H1 (cell line): Measurements from ENCODE around the gene ANGPTL2. TPM values are rescaled to one million over a fixed set of nuclear protein-coding genes. Genes with fewer than 3 reads are reported as not detected.

Source experiments
- CTCF ChIA-PET: fragments of 300-600 bp; sonication (Branson Sonifier 250); formaldehyde crosslinking; loops from one replicate; lab custom pipeline; 2021; ENCODE audit not compliant: partially characterized antibody; lab: Charles Lee
- POLR2A ChIA-PET: fragments of 300-600 bp; sonication (Branson Sonifier 250); formaldehyde crosslinking; loops from one replicate; lab custom pipeline; 2021; ENCODE audit warnings: inconsistent platforms; ENCODE audit not compliant: partially characterized antibody; lab: Charles Lee
- DNase-seq, 2 experiments: peaks; one replicate each; pipeline versions ENCODE4 v3.0.0 to v3.0.0-alpha.2; 2010 to 2022; ENCODE audit warnings: low spot score in 2 of 2, low read depth in 1 of 2, mixed read lengths in 1 of 2
- FAIRE-seq: peaks from 2 replicates; lab custom pipeline; 2011; peaks lifted over from hg19 to GRCh38; lab: Jason Lieb, UNC
- H2AFZ ChIP-seq: 2 replicates; pipeline ENCODE4 v1.8.1; 2012; ENCODE audit warnings: low read length, inconsistent platforms
- H2AK5ac ChIP-seq: 2 replicates; pipeline ENCODE4 v1.6.1; 2013; ENCODE audit warnings: low read depth, low read length
- H2BK120ac ChIP-seq: replicated peaks from 2 replicates; pipeline ENCODE3; 2013; ENCODE audit warnings: low read depth, low read length, inconsistent platforms
- H2BK12ac ChIP-seq: 2 replicates; pipeline ENCODE4 v1.6.1; 2013; ENCODE audit warnings: low read depth, low read length
- H2BK15ac ChIP-seq: 2 replicates; pipeline ENCODE4 v1.6.1; 2013; ENCODE audit warnings: low read length
- H2BK20ac ChIP-seq: 2 replicates; pipeline ENCODE4 v1.6.1; 2013; ENCODE audit warnings: low read length
- H2BK5ac ChIP-seq: 2 replicates; pipeline ENCODE4 v1.6.1; 2013; ENCODE audit warnings: low read depth, low read length
- H3K14ac ChIP-seq: 2 replicates; pipeline ENCODE4 v1.6.1; 2013; ENCODE audit warnings: inconsistent platforms; ENCODE audit not compliant: insufficient read length
- H3K18ac ChIP-seq: 2 replicates; pipeline ENCODE4 v1.6.1; 2013; ENCODE audit warnings: low read length; ENCODE audit errors: extremely low read depth
- H3K23ac ChIP-seq: 2 replicates; pipeline ENCODE4 v1.6.1; 2013; ENCODE audit warnings: inconsistent platforms; ENCODE audit not compliant: insufficient read length
- H3K23me2 ChIP-seq: 2 replicates; pipeline ENCODE4 v1.6.1; 2013; ENCODE audit warnings: low read depth, low read length
- H3K27ac ChIP-seq: 2 replicates; pipeline ENCODE4 v1.6.1; 2011; ENCODE audit warnings: low read depth, low read length, inconsistent platforms
- H3K27me3 ChIP-seq, 4 experiments: replicated peaks in 1 of 4; 1 replicate in 1 of 4; 2 replicates in 3 of 4; pipeline versions ENCODE4 v1.6.1 to v1.8.1; 2011 to 2013; ENCODE audit warnings: low read length in 3 of 4, mild to moderate bottlenecking in 3 of 4, inconsistent platforms in 2 of 4, mixed read lengths in 2 of 4, moderate library complexity in 1 of 4; ENCODE audit not compliant: control insufficient read depth in 3 of 4, insufficient read depth in 3 of 4; ENCODE audit errors: extremely low read depth in 1 of 4
- H3K36me3 ChIP-seq, 4 experiments: 2 replicates each; pipeline versions ENCODE4 v1.6.1 to v1.8.1; 2011 to 2013; ENCODE audit warnings: mild to moderate bottlenecking in 4 of 4, low read length in 3 of 4, moderate library complexity in 2 of 4, control low read depth in 1 of 4, inconsistent platforms in 1 of 4; ENCODE audit not compliant: insufficient read depth in 4 of 4, control insufficient read depth in 2 of 4
- H3K4ac ChIP-seq: replicated peaks from 2 replicates; pipeline ENCODE3; 2013; ENCODE audit warnings: low read length, low read depth, mixed read lengths, inconsistent platforms; ENCODE audit not compliant: insufficient read length
- H3K4me1 ChIP-seq, 4 experiments: replicated peaks in 1 of 4; 1 replicate in 1 of 4; 2 replicates in 3 of 4; pipeline versions ENCODE4 v1.6.1 to v1.8.1; 2011 to 2013; ENCODE audit warnings: low read length in 3 of 4, inconsistent platforms in 2 of 4, mixed read lengths in 1 of 4; ENCODE audit not compliant: insufficient read depth in 4 of 4, control insufficient read depth in 3 of 4
- H3K4me2 ChIP-seq, 2 experiments: 2 replicates each; pipeline versions ENCODE4 v1.6.1 to v1.8.1; 2011 to 2013; ENCODE audit warnings: low read depth in 2 of 2, low read length in 2 of 2, control low read depth in 1 of 2, inconsistent platforms in 1 of 2, mild to moderate bottlenecking in 1 of 2; ENCODE audit not compliant: insufficient read depth in 1 of 2
- H3K4me3 ChIP-seq, 4 experiments: fragments of 200-600, 300-600 bp in 1 of 4; sonication (generic), shearing (Covaris generic), sonication (Bioruptor Twin) in 1 of 4; 2 replicates each; pipeline versions ENCODE4 v1.5.1 to v1.8.1; 2011 to 2016; ENCODE audit warnings: low read length in 4 of 4, low read depth in 3 of 4, control low read depth in 2 of 4, inconsistent platforms in 2 of 4, mild to moderate bottlenecking in 2 of 4, mixed read lengths in 1 of 4, moderate library complexity in 1 of 4; ENCODE audit not compliant: insufficient read depth in 2 of 4; ENCODE audit errors: extremely low read depth in 1 of 4
- H3K56ac ChIP-seq: replicated peaks from 2 replicates; pipeline ENCODE3; 2013; ENCODE audit warnings: low read depth, mild to moderate bottlenecking, mixed read lengths, low read length, inconsistent platforms; ENCODE audit not compliant: insufficient read length
- H3K79me1 ChIP-seq: 2 replicates; pipeline ENCODE4 v1.6.1; 2013; ENCODE audit warnings: low read depth, low read length, control low read depth
- H3K79me2 ChIP-seq, 2 experiments: 2 replicates each; pipeline versions ENCODE4 v1.6.1 to v1.8.1; 2012 to 2013; ENCODE audit warnings: low read length in 2 of 2, mild to moderate bottlenecking in 2 of 2, inconsistent platforms in 1 of 2; ENCODE audit not compliant: insufficient read depth in 2 of 2, control insufficient read depth in 1 of 2
- H3K9ac ChIP-seq, 4 experiments: replicated peaks in 1 of 4; 1 replicate in 1 of 4; 2 replicates in 3 of 4; pipeline versions ENCODE4 v1.6.1 to v1.8.1; 2011 to 2013; ENCODE audit warnings: low read depth in 3 of 4, low read length in 3 of 4, control low read depth in 2 of 4, mild to moderate bottlenecking in 2 of 4, moderate library complexity in 2 of 4, inconsistent platforms in 1 of 4; ENCODE audit errors: extremely low read depth in 1 of 4
- H3K9me3 ChIP-seq, 2 experiments: 2 replicates each; pipeline versions ENCODE4 v1.6.1 to v1.8.1; 2012 to 2013; ENCODE audit warnings: mild to moderate bottlenecking in 2 of 2, moderate library complexity in 2 of 2, control low read depth in 1 of 2, inconsistent platforms in 1 of 2, low read depth in 1 of 2, low read length in 1 of 2, mixed read lengths in 1 of 2; ENCODE audit not compliant: insufficient read depth in 2 of 2
- H4K20me1 ChIP-seq, 2 experiments: replicated peaks in 1 of 2; 2 replicates each; pipeline versions ENCODE3 to v1.8.1; 2011 to 2013; ENCODE audit warnings: inconsistent platforms in 2 of 2, low read length in 2 of 2, mild to moderate bottlenecking in 1 of 2; ENCODE audit not compliant: insufficient read depth in 2 of 2, control insufficient read depth in 1 of 2
- H4K5ac ChIP-seq: 2 replicates; pipeline ENCODE4 v1.6.1; 2013; ENCODE audit warnings: low read length, low read depth, mixed read lengths, inconsistent platforms; ENCODE audit not compliant: insufficient read length
- H4K8ac ChIP-seq: 2 replicates; pipeline ENCODE4 v1.8.0; 2013; ENCODE audit warnings: mild to moderate bottlenecking, moderate library complexity, low read length, inconsistent platforms; ENCODE audit not compliant: insufficient read depth; ENCODE audit errors: extremely low read depth
- H4K91ac ChIP-seq: replicated peaks from 2 replicates; pipeline ENCODE3; 2013; ENCODE audit warnings: low read length, mixed read lengths, inconsistent platforms; ENCODE audit not compliant: insufficient read length
- BACH1 ChIP-seq: IDR thresholded peaks from 2 replicates; pipeline ENCODE4 v1.6.1; 2012; ENCODE audit warnings: low read length, improper control_type of control experiment
- BCL11A ChIP-seq, 2 experiments: IDR thresholded peaks; one replicate each; pipeline ENCODE4 v1.6.1; 2011; ENCODE audit warnings: low read depth in 2 of 2, low read length in 2 of 2, mild to moderate bottlenecking in 2 of 2
- CBX5 ChIP-seq: fragments of 300-800, 300-1000 bp; sonication (generic); IDR thresholded peaks from 2 replicates; pipeline ENCODE4 v1.7.1; 2016; ENCODE audit warnings: antibody characterized with exemption, low read length, low read depth
- KDM1A ChIP-seq: fragments of 200-600, 300-600 bp; sonication (generic); IDR thresholded peaks from 2 replicates; pipeline ENCODE4 v1.7.1; 2016; ENCODE audit warnings: mild to moderate bottlenecking, low read length, borderline replicate concordance
- MAFK ChIP-seq: IDR thresholded peaks from 2 replicates; pipeline ENCODE4 v1.6.1; 2012; ENCODE audit warnings: low read depth, mild to moderate bottlenecking, improper control_type of control experiment, low read length
- NANOG ChIP-seq: IDR thresholded peaks from 2 replicates; pipeline ENCODE4 v1.6.1; 2011; ENCODE audit warnings: low read length, low read depth, mild to moderate bottlenecking, inconsistent platforms; ENCODE audit not compliant: insufficient read depth, poor library complexity, severe bottlenecking
- POU5F1 ChIP-seq: IDR thresholded peaks from 2 replicates; pipeline ENCODE4 v1.6.1; 2011; ENCODE audit warnings: low read depth, mild to moderate bottlenecking, low read length, moderate library complexity
- RXRA ChIP-seq: IDR thresholded peaks from 2 replicates; pipeline ENCODE4 v1.6.1; 2011; ENCODE audit warnings: low read depth, mild to moderate bottlenecking, low read length, moderate library complexity; ENCODE audit not compliant: insufficient read depth
- SIN3A ChIP-seq, 2 experiments: IDR thresholded peaks in 1 of 2; conservative IDR thresholded peaks in 1 of 2; 2 replicates each; pipeline ENCODE4 v1.6.1; 2011 to 2012; ENCODE audit warnings: low read length in 2 of 2, improper control_type of control experiment in 1 of 2, low read depth in 1 of 2, mild to moderate bottlenecking in 1 of 2
- SIRT6 ChIP-seq: IDR thresholded peaks from one replicate; pipeline ENCODE4 v1.7.1; 2012; ENCODE audit warnings: low read length, inconsistent platforms
- SIX5 ChIP-seq: IDR thresholded peaks from 2 replicates; pipeline ENCODE4 v1.6.1; 2011; ENCODE audit warnings: mild to moderate bottlenecking, low read depth, low read length
- YY1 ChIP-seq: IDR thresholded peaks from 2 replicates; pipeline ENCODE4 v1.6.1; 2011; ENCODE audit warnings: low read depth, mild to moderate bottlenecking, low read length
- WGBS, 2 experiments: shearing (Covaris generic) in 1 of 2; methylation state at CpG; one replicate each; pipeline versions ENCODE4 v1.1.6 to v1.1.7; 2013 to 2015; ENCODE audit warnings: low lambda C conversion rate in 2 of 2, mixed read lengths in 2 of 2, inconsistent platforms in 1 of 2, low coverage in 1 of 2, missing lambda C conversion rate in 1 of 2; ENCODE audit not compliant: insufficient replicate concordance in 2 of 2, insufficient coverage in 1 of 2, insufficient read length in 1 of 2; ENCODE audit errors: extremely low coverage in 1 of 2, missing lambda C conversion rate in 1 of 2; 5-methylcytosine and 5-hydroxymethylcytosine counted together
- polyA plus RNA-seq, 7 experiments: library from polyadenylated mRNA; depleted of rRNA in 3 of 7; stranded (reverse) in 5 of 7; unstranded in 2 of 7; fragments of >200 nt in 5 of 7; fragments of 200-250 nt in 2 of 7; gene quantifications; 1 replicate in 5 of 7; 2 replicates in 1 of 7; 4 replicates in 1 of 7; pipeline versions ENCODE4 v1.2.1 to v1.2.3, GENCODE V29; 2011 to 2013; ENCODE audit warnings: missing spikeins in 2 of 7, mixed read lengths in 2 of 7
- total RNA-seq: library from RNA; stranded (reverse); fragmentation: NEBNext Ultra II Directional; extraction: Animal tissue kit (Norgen Biotek cat#: 25700); gene quantifications from 2 replicates; pipeline ENCODE4 v1.2.1, GENCODE V29; 2021

The ANGPTL2 gene
- total and polyA plus RNA-seq, 2 of the 8 experiments (the other 6 are each of a cell fraction or from before 2014, with no cell fraction given), result 9.0 to 10.6 TPM

DNA sequence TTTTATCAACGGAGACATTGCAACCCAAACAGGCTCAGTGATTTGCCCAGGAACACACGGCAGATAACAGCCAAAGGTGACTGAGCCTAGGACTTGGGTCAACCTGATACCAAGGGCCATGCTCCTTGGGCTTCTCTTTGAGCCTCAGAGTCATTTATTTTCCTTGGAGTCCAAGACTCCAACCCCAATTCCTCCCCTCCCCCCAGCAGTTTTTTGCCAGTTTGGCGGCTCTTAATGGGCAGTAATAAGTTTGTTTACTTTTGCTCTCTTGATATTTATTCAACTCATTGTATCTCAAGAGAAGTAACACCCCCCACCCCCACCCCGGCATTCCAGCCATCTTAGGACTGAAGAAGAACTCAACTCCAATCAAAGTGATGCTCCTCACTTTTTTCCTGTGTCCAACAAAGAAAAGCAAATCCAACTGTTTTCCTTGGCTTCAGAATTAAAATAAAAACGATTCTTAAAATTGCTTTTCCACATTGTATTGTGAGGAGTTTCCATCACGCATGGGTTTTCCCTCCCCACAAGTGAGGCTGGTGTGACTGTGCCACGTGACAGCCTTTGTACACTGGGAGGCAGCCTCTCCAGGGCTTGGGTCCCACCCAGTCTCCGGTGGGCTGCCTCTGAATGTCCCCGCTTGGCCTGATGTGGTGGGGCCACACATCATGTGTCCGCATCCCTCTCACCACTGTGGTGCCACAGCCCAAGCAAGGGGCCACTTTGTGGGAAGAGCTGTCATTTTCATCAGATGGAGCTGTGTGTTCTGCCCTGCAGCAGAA is 9.1 kb downstream of the ANGPTL2 start:
- WGBS, 2 experiments, result 88% methylated on average over 9 of the region's 10 CpGs; no CpG with 5 or more reads in 1 of the 2 experiments
- peaks cover 0 to 5% of the 10 kb centered on the region in 2 experiments for H4K20me1 ChIP-seq
- no peaks in the 10 kb centered on the region for H3K23me2 ChIP-seq
- ChIA-PET POLR2A (interaction anchor here (1.5 to 2.6 kb wide), 2 partner anchors 9 to 21 kb away, joined by 4 to 15 read pairs; partner anchors contain the start of gene ANGPTL2), CTCF (interaction anchor here (0.6 to 2.3 kb wide), 4 partner anchors 9 to 377 kb away, joined by 3 to 6 read pairs (median 5); partner anchors contain the start of gene ANGPTL2)
- H2BK15ac ChIP-seq, result no peak overlapping the region
- H3K56ac ChIP-seq, result no peak overlapping the region
- H3K27me3 ChIP-seq, result no peaks in the 10 kb centered on the region
- peak overlapping the region; percentile 12 for H4K91ac ChIP-seq
- no peak overlapping the region for H2BK120ac ChIP-seq
- no peak overlapping the region; the same call in 1 of the 2 replicates for H2BK5ac ChIP-seq
- peaks cover 9 to 23% (median 16%) of the 10 kb centered on the region in 4 experiments for H3K4me1 ChIP-seq
- H4K5ac ChIP-seq, result no peak overlapping the region
- no peak overlapping the region for H3K14ac ChIP-seq
- H3K23ac ChIP-seq, result no peak overlapping the region
- H3K18ac ChIP-seq, result 0 out of 2 replicates have a peak overlapping the region, but pooled peaks have one; percentile 55
- H3K79me2 ChIP-seq, result no peaks in the 10 kb centered on the region
- no peak overlapping the region for H2BK20ac ChIP-seq
- H3K9ac ChIP-seq, result no peak overlapping the region
- H3K27ac ChIP-seq, result no peak overlapping the region
- no peak overlapping the region for H2AFZ ChIP-seq
- H3K36me3 ChIP-seq, result no peaks in the 10 kb centered on the region; a peak in 1 of 8 replicates
- no peak for DNase-seq
- H3K79me1 ChIP-seq, result peaks cover 4% of the 10 kb centered on the region; the same call in 1 of the 2 replicates
- H3K9me3 ChIP-seq, result no peaks in the 10 kb centered on the region
- FAIRE-seq, result no peak
- 0 out of 4 replicates have a peak overlapping the region, but pooled peaks of 1 of the 2 experiments have one; percentile 14 for H3K4me2 ChIP-seq
- H3K4me3 ChIP-seq, result no peak overlapping the region
- 0 out of 2 replicates have a peak overlapping the region, but pooled peaks have one; percentile 52 for H2BK12ac ChIP-seq
- no peak overlapping the region for H3K4ac ChIP-seq
- H4K8ac ChIP-seq, result no peak overlapping the region
- peak overlapping the region; percentile 99; the same call in 1 of the 2 replicates for H2AK5ac ChIP-seq
- TF ChIP-seq MAFK, result no peak
- TF ChIP-seq BACH1, result no peak
- no peak for TF ChIP-seq NANOG
- no peak for TF ChIP-seq SIRT6
- TF ChIP-seq YY1, result no peak
- TF ChIP-seq KDM1A, result no peak
- no peak for TF ChIP-seq RXRA
- no peak for TF ChIP-seq POU5F1
- no peak for TF ChIP-seq CBX5
- no peak for TF ChIP-seq SIX5
- no peak for TF ChIP-seq SIN3A (conservative IDR thresholded peaks at IDR 0.05 in 1 of 2, IDR thresholded peaks at IDR 0.05 in 1 of 2; ENCODE audit: low read depth in 1 of 2, low read length in 2 of 2)
- TF ChIP-seq BCL11A (IDR thresholded peaks at IDR 0.05; ENCODE audit: low read depth in 2 of 2, low read length in 2 of 2), result no peak
